Mucosa of descending colon (tissue), 3 donors: ENCODE measurements around the gene RAC2. TPM values are rescaled to one million over a fixed set of nuclear protein-coding genes. Genes with fewer than 3 reads are reported as not detected.

Source experiments
- ATAC-seq: fragments of 200-7000 bp; cut with Tn5 transposase; one replicate; pipeline ENCODE4 v1.9.1; 2020; ENCODE audit warnings: mild to moderate bottlenecking, moderate library complexity
- DNase-seq, 3 donors: peaks; one replicate each; pipeline ENCODE4 v3.0.0-alpha.2; 2020
- H3K36me3 ChIP-seq: fragments of 200-600 bp; one replicate; pipeline ENCODE4 v1.8.0; 2021; ENCODE audit warnings: low read depth, mild to moderate bottlenecking
- H3K4me1 ChIP-seq: fragments of 200-600 bp; one replicate; pipeline ENCODE4 v1.8.0; 2021; ENCODE audit warnings: low read depth, mild to moderate bottlenecking
- H3K4me3 ChIP-seq: fragments of 200-600 bp; one replicate; pipeline ENCODE4 v1.8.0; 2021; ENCODE audit warnings: mild to moderate bottlenecking
- H3K9me3 ChIP-seq: fragments of 200-600 bp; one replicate; pipeline ENCODE4 v1.8.0; 2021; ENCODE audit warnings: mild to moderate bottlenecking
- intact Hi-C, 2 donors: fragments of 100-400 bp; cut with DNase I in 1 of 2; cut with micrococcal nuclease in 1 of 2; formaldehyde crosslinking; loops; one replicate each; pipeline versions ENCODE4 v1.11.0 to v1.11.1; 2022; cut with DNase I, micrococcal nuclease
- total RNA-seq, 3 donors: library from RNA; stranded (reverse); fragmentation: NEBNext Ultra II Directional in 2 of 3; extraction: Animal tissue kit (Norgen Biotek cat#: 25700) in 2 of 3; gene quantifications; one replicate each; pipeline versions ENCODE4 v1.2.1 to v1.2.4, GENCODE V29; 2021 to 2023
- TF ChIP-seq, protein P1 (sequence below): fragments of 200-600 bp; IDR thresholded peaks from one replicate; pipeline ENCODE4 v1.8.0; 2022; ENCODE audit warnings: antibody characterized with exemption, mild to moderate bottlenecking
- donor health status: DM: no; HTN: no; CAD: no; lungs with moderate emphysema.
- donor health status: DM: no; HTN: no; CAD: no.
- donor health status: DM: no; HTN: yes; CAD: no.

RAC2 gene
- total RNA-seq, 3 donors from 2014 or later, result 15.3 to 26.8 (median 16.4) TPM

GRCh38 chr22:37206118-37206840 lies 37.8 kb downstream of the RAC2 start:
- intact Hi-C loops, result loop anchor here in 1 of 2 donors (10.0 kb wide), 1 partner anchor 51 kb away; no protein-coding TSS in a partner anchor
- no peaks in the 10 kb centered on the region for H3K9me3 ChIP-seq
- no peaks in the 10 kb centered on the region for H3K4me1 ChIP-seq
- ATAC-seq (no peak), DNase-seq (peak in 1 of 3 donors; percentile 5)
- H3K4me3 ChIP-seq, result no peak overlapping the region
- TF ChIP-seq, protein P1, sequence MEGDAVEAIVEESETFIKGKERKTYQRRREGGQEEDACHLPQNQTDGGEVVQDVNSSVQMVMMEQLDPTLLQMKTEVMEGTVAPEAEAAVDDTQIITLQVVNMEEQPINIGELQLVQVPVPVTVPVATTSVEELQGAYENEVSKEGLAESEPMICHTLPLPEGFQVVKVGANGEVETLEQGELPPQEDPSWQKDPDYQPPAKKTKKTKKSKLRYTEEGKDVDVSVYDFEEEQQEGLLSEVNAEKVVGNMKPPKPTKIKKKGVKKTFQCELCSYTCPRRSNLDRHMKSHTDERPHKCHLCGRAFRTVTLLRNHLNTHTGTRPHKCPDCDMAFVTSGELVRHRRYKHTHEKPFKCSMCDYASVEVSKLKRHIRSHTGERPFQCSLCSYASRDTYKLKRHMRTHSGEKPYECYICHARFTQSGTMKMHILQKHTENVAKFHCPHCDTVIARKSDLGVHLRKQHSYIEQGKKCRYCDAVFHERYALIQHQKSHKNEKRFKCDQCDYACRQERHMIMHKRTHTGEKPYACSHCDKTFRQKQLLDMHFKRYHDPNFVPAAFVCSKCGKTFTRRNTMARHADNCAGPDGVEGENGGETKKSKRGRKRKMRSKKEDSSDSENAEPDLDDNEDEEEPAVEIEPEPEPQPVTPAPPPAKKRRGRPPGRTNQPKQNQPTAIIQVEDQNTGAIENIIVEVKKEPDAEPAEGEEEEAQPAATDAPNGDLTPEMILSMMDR, result no peak
- no peaks in the 10 kb centered on the region for H3K36me3 ChIP-seq

DNA sequence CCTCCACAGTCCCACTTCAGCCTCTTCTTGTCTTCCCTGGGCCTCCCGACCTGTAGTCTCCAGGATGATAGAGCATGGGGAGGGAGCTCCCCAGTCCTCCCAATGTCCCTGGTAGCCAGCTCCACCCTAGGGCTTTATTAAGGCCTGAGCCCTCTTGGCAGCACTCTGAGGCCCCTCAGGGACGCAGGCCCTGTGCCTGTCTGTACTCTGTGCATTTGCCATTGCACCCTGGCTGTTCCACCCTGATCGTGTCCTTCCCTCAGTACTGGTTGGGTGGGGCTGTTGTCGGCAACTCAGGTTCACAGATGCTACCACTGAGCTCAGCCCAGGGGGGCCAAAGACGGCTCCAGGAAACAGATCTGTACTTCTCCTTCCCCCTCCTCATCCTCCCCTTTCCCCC lies 39.0 kb downstream of the RAC2 start:
- ATAC-seq, result no peak
- peak in 1 of 3 donors; percentile 16 for DNase-seq
- H3K9me3 ChIP-seq, result no peaks in the 10 kb centered on the region
- H3K4me1 ChIP-seq, result peaks cover 2% of the 10 kb centered on the region
- intact Hi-C loops, result loop anchor here in 1 of 2 donors (10.0 kb wide), 1 partner anchor 50 kb away; no protein-coding TSS in a partner anchor
- H3K36me3 ChIP-seq, result no peaks in the 10 kb centered on the region
- TF ChIP-seq, protein P1, result no peak
- no peak overlapping the region for H3K4me3 ChIP-seq

DNA sequence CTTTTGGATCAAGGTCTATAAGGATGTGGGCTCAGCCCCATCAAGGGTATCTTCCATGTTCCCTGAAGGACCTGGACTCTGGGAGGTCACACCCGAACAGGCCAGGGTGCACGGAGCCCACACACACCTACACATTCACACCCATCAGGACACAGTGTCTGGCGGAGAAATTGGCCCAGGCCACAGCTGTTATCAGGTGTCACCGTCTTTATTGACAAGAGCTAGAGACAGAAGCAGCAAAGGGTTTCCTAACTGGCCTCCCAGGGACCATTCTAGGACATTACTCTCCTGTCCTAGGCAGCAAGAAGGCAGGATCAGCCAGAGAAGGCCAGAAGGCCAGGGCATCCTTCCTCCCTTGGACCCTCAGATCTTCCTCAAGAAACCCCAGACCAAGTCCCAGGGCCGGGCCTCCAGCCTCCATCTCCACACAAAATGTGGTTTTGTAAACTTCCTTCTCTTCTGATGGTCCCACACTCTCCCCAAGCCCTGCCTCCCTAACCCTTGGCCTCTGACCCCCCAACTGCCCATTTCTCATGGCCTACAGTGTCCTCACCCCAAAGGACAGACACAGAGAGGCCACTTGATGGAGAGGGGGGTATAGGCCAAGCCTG lies 39.9 kb downstream of the RAC2 start:
- peaks cover 7% of the 10 kb centered on the region for H3K4me1 ChIP-seq
- H3K9me3 ChIP-seq, result no peaks in the 10 kb centered on the region
- TF ChIP-seq, protein P1, result no peak
- H3K36me3 ChIP-seq, result no peaks in the 10 kb centered on the region
- DNase-seq, result peak in 1 of 3 donors; percentile 19
- intact Hi-C loops, result loop anchor here in 1 of 2 donors (10.0 kb wide), 1 partner anchor 49 kb away; no protein-coding TSS in a partner anchor
- H3K4me3 ChIP-seq, result no peak overlapping the region
- ATAC-seq, result no peak

DNA sequence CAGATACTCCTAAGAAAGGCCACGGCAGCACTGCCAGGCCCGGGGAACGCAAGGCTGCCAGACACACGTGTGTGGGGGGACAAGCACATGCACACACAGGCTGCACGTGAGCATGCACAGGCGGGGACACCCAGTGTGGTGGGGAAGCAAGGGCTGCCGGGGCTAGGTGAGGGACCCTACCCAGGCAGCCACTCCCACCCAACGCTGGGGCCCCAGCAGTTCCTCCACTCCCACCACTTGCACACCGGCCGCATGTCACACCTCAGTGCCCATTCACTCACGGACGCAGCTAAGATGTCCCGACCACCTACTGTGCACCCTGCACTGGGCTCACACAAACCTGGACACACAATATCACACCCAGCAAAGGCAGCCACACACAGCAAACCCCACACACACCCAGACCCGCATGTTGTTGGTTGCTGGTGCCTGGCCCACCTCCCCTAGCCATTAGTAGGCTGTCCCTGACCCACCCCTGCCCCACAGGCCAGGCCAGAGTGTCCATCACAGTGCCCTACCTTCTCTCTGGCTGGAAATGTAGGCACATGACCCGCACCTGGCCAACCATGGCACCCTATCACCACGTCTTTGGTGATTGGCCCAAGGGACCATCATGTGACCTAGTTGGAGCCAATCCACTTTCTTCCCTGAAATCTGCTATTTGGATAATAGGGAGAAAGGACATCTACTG lies 40.6 kb downstream of the RAC2 start:
- Histone ChIP-seq H3K36me3 (no peaks in the 10 kb centered on the region), H3K4me3 (no peak overlapping the region), H3K4me1 (peaks cover 7% of the 10 kb centered on the region), H3K9me3 (no peaks in the 10 kb centered on the region)
- intact Hi-C loops, result loop anchor here in 1 of 2 donors (10.0 kb wide), 1 partner anchor 49 kb away; no protein-coding TSS in a partner anchor
- TF ChIP-seq, protein P1, result no peak
- ATAC-seq (no peak), DNase-seq (peak in 2 of 3 donors; percentile 21 to 49)

DNA sequence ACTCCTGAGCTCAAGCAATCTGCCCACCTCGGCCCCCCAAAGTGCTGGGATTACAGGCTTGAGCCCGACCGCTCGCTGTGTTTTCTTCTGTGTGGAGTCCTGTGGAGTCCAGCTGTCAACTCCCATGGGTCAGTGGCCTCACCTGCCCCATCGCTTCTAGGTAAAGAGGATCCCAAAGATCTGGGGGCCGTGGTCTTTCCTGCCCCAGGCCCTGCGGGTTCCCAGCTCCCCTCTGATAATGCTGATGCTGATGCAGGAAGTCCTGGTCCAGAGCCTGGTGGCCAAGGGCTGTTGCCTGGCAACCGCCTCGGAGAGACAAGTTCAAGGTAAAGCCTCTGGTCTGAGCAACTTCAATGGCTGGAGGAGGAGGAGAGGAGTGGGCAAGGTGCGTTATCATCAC lies 41.4 kb downstream of the RAC2 start:
- TF ChIP-seq, protein P1, result no peak
- ATAC-seq (no peak), DNase-seq (peak in 1 of 3 donors; percentile 16)
- intact Hi-C loops, result loop anchor here in 1 of 2 donors (10.0 kb wide), 1 partner anchor 48 kb away; no protein-coding TSS in a partner anchor
- H3K9me3 ChIP-seq, result no peaks in the 10 kb centered on the region
- H3K36me3 ChIP-seq, result no peaks in the 10 kb centered on the region
- H3K4me1 ChIP-seq, result peaks cover 15% of the 10 kb centered on the region
- no peak overlapping the region for H3K4me3 ChIP-seq
